GM18517 (cell line): ENCODE measurements around the gene DNAJC18.
A peak's percentile ranks its signal among the peaks of the same experiment; 100 is the strongest.

Experiments
- ATAC-seq: cut with Tn5 transposase; IDR thresholded peaks from one replicate; pipeline ENCODE4 v1.9.1; 2021; ENCODE audit warnings: mild to moderate bottlenecking, moderate library complexity; ENCODE audit not compliant: unreplicated experiment

The DNAJC18 gene

DNA sequence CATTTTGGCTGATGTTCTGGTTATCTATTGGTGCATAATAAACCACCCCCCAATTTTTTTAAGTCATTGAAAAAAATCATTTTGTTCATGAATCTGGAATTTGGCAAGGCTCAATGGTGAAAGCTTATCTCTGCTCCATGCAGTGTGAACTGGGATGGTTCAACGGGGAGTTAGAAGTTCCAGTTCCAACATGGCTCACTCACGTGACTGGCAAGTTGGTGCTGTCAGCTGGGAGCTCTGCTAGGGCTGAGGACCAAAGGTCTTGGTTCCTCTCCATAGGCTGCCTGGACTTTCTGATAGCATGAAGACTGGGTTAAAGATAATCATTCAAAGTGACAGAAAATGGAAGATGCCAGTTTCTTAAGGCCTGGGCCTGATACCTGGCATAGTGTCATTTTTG lies 32.4 kb downstream of the DNAJC18 start:
- ATAC-seq, result no peak

- no peak for ATAC-seq
These were observed 34.9 kb downstream of the DNAJC18 start for GRCh38 chr5:139404484-139404840.

GRCh38 chr5:139403787-139404483 lies 35.4 kb downstream of the DNAJC18 start, which contains the start of gene SPATA24:
Gene SPATA24 (minus strand): TSS chr5:139404089. CDS start chr5:139404060, 29 bp downstream.
- ATAC-seq, result peak; percentile 79

- ATAC-seq, result peak; percentile 1
These were observed 35.9 kb downstream of the DNAJC18 start for GRCh38 chr5:139403418-139403786.

GRCh38 chr5:139402561-139403158 lies 36.7 kb downstream of the DNAJC18 start:
- ATAC-seq, result no peak

GRCh38 chr5:139401546-139401945 lies 37.8 kb downstream of the DNAJC18 start:
- ATAC-seq, result no peak

- ATAC-seq, result no peak
These were observed 39.7 kb downstream of the DNAJC18 start for GRCh38 chr5:139399501-139400121.

- no peak for ATAC-seq
These were observed 41.4 kb downstream of the DNAJC18 start for GRCh38 chr5:139397921-139398320.

- ATAC-seq, result no peak
These were observed 42.6 kb downstream of the DNAJC18 start for GRCh38 chr5:139396691-139397090.

DNA sequence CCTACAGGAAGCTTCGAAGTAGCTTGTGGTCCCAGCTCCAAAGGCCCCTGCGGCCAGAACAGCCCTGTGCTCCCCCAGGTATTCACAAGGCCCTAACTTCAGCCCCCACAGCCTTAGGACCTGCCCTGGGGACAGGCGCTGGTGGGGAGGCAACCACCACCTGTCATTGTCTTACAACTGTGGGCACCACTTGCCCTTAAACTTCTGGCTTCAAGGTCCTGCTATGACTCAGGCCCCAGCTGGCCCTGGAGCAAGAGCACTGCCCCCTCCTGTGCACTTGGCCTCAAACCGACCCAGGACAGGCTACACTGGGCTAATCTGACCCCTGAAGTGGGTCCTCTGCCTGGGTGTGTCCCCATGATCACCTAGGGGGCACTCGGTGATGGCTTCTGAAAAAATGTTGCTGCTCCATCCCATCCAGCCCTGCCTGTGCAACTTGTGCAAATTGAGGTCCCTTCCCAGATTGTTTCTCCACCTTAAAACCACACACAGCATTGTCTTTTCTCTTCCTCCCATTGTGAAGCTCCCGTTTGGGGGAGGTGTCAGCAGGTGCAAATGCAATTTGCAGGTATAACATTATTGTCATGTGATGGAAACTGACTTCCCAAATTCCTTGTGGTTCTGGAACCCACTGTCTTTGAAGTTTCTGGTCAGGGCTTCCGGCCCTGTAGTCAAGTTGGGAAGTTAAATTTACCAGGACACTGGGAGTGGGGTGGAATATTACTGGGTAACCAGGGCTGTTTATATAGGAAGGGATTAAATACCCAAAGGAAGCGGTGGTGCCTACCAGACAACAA lies 43.3 kb downstream of the DNAJC18 start:
- ATAC-seq, result no peak

DNA sequence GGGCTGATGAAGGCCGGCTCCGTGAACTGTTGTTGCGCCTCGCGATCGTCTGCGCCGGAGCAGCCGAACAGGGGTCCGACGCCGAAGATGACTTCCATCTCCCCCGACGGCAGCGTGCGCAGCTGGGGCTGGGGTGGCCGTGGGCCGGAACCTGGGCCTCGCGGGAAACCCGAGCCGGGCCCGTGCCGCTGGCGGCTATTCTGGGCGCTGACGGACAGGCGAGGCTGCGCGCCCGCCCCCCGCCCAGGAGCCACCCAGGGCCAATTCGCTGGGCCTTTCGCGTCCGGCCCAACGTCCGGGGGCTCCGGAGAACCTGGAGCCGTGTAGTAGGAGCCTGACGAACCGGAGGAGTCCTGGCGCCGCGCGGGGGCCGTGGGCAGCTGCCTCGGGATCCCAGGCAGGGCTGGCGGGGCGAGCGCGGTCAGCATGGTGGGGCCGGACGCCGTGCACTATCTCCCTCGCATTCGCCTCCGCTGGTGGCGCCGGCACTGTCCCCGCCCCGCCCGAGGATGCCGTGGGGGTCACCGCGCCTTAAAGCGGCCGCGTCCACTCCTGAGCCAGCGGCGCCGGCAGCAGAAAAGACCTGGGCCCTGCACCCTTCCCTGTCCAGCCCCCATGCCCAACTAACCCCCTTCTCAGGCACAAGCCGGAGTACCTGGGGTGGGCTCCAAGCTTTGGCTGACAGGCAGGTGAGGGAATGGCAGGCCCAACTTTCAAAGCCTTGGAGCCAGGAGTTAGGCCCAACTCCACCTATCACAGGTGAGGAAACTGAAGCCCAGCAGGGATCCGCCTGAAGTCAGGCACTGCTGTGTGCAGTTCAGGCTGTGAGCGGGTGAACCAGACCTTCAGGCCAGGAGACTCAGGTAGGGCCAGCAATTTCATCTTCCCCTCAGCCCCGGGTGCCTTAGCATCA lies 44.4 kb downstream of the DNAJC18 start, which contains the start of gene PROB1:
PROB1 (minus strand) TSS at position 451 of the 913 bp plus-strand sequence; CDS start at position 428, 23 bp downstream.
- no peak for ATAC-seq

GRCh38 chr5:139394123-139394653 lies 45.1 kb downstream of the DNAJC18 start:
- no peak for ATAC-seq

- no peak for ATAC-seq
These were observed 45.7 kb downstream of the DNAJC18 start for GRCh38 chr5:139393497-139394122.

- peak; percentile 40 for ATAC-seq
These were observed 46.4 kb downstream of the DNAJC18 start for GRCh38 chr5:139392678-139393496.

GRCh38 chr5:139392324-139392677 lies 47.0 kb downstream of the DNAJC18 start:
- ATAC-seq, result no peak

DNA sequence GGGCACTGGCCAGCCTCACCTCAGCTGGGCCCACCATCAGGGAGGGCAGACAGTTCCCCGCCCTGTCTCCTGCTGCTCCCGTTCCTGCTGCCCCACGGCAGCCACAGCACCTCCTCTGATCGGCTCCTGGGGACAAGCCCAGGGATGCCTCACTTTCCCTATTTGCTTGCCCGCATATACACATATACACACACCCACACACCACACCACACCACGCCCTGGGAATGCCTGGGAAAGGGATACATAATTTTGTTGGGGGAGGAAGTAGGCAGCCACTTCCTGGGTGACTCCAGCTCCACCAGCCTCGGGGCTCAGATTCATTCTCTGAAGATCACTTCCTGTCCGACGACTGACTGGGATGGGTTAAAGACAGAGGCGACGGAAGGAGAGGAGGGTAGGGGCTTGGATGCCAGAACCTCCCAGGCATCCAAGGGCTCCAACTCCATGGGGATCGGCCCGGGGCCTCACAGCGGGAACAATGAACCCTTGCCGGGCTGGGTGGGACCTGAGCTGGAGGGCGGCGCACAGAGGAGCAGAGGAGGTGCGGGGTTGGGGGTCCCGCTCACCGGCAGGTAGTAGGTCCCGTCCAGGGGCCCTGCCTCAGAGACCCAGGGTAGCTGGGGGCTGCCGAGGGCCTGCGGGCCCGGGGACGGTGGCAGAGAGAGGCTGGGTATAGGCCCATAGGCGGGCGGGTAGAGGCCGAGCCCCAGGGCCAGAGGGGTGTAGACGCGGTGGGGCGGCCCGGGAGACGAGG lies 47.6 kb downstream of the DNAJC18 start:
- no peak for ATAC-seq

DNA sequence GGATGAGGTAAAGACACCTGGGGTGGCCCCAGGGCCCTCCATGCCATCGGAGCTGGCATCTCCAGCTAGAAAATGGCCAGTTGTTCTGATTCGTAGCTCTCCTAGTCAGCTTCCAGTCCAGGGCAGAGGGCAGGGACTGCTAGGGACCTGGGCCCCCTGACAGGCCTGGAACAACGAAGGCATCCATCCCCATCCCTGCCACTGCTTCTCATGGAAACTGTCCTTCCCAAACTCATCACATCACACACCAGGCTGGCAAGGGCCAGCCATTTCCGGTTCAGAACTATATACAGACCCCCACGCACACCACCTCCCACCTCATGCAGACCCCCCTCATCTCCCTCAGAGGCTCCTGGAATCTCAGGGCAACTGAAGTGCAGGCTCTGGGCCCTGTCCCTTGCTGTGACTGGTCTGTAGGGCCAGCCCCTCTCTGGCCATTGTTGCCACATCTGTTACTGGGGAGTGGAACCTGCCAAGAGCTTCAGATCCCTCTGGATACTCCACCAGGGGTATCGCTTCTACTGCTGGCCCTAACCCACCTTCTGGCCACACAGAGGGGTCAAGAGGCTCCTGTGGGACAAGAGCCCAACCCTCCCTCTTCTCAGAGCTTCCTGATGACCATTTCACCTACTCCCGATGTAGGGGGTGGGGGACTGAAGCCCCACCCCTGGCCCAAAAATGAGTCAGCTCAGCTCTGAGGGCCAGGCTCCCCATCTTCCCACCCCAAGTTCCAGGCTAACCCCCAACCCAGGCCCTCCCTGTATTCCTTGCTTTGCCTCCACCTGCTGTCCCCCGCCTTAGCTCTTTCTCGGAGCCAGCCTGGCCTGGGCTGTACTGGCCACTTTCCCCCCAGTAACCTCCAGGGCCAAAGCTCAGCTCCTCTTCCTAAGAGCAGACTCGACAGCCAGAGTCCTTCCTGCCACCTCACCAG lies 48.4 kb downstream of the DNAJC18 start:
- no peak for ATAC-seq
